ENCODE measurements around the gene ALDH1L2.

DNA sequence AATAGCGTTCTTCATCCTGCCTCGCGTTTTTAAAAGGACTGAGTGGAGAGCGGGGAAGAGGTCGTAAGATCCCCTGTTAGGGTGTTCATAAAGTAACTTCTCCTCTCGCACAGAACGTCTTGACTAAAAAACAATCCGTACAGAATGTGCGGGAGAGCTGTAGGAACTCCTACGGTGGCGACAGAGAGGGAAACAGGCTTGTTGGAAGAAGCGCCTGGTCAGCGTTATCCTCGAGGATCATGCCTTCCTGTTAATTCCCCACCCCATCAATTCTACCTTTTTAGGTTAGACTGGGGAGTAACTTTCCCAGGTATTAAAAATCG, 22.9 kb upstream of the ALDH1L2 start:
- no peak for TF ChIP-seq POLR2AphosphoS5 (IDR thresholded peaks at IDR 0.05)
- TF ChIP-seq CTCF (IDR thresholded peaks at IDR 0.05 in 8 of 11, conservative IDR thresholded peaks at IDR 0.05 in 3 of 11) = no peak
